Measurements from ENCODE around the gene MUC20. TPM values are rescaled to one million over a fixed set of nuclear protein-coding genes. Genes with fewer than 3 reads are reported as not detected.

Gene MUC20
- total RNA-seq, 6 donors from 2014 or later, result 10.1 to 39.8 (median 15.2) TPM

DNA sequence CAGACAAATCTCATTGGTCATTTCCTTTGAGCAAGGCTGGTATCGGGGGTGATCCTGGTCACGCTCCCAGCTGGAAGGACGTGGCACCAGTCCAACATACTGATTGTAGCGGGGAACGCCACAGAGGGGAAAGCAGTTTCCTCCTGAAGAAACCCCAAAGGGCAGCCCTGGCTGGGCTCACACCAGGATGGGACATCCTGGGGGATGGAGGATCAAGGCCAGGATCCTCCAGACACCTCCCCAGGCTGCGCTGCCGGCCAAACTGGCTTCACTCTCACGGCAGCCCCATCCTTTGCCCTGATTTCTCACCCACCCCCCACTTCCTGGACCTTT is 36.6 kb downstream of the MUC20 start:
- Histone ChIP-seq H3K36me3 (no peaks in the 10 kb centered on the region), H3K9me3 (no peaks in the 10 kb centered on the region), H3K27me3 (peaks cover 0 to 10% (median 2%) of the 10 kb centered on the region in 4 donors), H3K27ac (no peak overlapping the region), H3K4me1 (peaks cover 0 to 23% (median 3%) of the 10 kb centered on the region in 4 donors), H3K4me3 (no peak overlapping the region)
- ATAC-seq (ENCODE audit: low FRiP score in 2 of 2), result no peak
- TF ChIP-seq POLR2A (IDR thresholded peaks at IDR 0.05) (no peak), POLR2AphosphoS5 (IDR thresholded peaks at IDR 0.05) (no peak), EP300 (IDR thresholded peaks at IDR 0.05) (no peak)
- TF ChIP-seq, protein P1, sequence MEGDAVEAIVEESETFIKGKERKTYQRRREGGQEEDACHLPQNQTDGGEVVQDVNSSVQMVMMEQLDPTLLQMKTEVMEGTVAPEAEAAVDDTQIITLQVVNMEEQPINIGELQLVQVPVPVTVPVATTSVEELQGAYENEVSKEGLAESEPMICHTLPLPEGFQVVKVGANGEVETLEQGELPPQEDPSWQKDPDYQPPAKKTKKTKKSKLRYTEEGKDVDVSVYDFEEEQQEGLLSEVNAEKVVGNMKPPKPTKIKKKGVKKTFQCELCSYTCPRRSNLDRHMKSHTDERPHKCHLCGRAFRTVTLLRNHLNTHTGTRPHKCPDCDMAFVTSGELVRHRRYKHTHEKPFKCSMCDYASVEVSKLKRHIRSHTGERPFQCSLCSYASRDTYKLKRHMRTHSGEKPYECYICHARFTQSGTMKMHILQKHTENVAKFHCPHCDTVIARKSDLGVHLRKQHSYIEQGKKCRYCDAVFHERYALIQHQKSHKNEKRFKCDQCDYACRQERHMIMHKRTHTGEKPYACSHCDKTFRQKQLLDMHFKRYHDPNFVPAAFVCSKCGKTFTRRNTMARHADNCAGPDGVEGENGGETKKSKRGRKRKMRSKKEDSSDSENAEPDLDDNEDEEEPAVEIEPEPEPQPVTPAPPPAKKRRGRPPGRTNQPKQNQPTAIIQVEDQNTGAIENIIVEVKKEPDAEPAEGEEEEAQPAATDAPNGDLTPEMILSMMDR (IDR thresholded peaks at IDR 0.05), result no peak
- no peak for DNase-seq
- 18 to 40% methylated on average over 6 to 8 of the region's 8 CpGs for WGBS, 2 donors

DNA sequence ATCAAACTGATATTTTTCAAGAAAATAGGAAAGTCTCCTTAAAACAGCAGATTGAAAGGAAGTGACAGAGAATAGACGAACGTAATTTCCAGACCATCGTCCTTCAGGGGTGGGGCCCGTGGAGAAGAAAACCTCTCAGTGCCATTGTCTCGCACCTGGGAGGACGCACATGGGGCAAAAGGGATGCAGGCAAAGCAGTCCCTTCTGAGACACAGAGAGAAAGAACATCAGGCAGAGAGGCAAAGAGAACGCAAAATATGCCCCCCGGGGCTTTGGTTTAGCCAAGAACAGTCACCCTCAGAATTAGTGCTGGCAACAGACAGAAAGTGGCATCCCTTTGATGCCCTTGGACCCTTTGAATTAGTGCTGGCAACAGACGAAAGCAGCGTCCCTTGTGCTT is 37.0 kb downstream of the MUC20 start:
- H3K27ac ChIP-seq, result no peak overlapping the region
- H3K9me3 ChIP-seq, result no peaks in the 10 kb centered on the region
- peaks cover 0 to 10% (median 2%) of the 10 kb centered on the region in 4 donors for H3K27me3 ChIP-seq
- 47% methylated on average over 10 of the region's 10 CpGs for WGBS, 2 donors
- no peak overlapping the region for H3K4me3 ChIP-seq
- no peak for TF ChIP-seq POLR2AphosphoS5 (IDR thresholded peaks at IDR 0.05)
- no peak for TF ChIP-seq EP300 (IDR thresholded peaks at IDR 0.05)
- TF ChIP-seq, protein P1 (IDR thresholded peaks at IDR 0.05), result no peak
- TF ChIP-seq POLR2A (IDR thresholded peaks at IDR 0.05), result no peak
- no peak for DNase-seq
- H3K4me1 ChIP-seq, result peaks cover 0 to 22% (median 3%) of the 10 kb centered on the region in 4 donors
- H3K36me3 ChIP-seq, result no peaks in the 10 kb centered on the region
- no peak for ATAC-seq (ENCODE audit: low FRiP score in 2 of 2)

DNA sequence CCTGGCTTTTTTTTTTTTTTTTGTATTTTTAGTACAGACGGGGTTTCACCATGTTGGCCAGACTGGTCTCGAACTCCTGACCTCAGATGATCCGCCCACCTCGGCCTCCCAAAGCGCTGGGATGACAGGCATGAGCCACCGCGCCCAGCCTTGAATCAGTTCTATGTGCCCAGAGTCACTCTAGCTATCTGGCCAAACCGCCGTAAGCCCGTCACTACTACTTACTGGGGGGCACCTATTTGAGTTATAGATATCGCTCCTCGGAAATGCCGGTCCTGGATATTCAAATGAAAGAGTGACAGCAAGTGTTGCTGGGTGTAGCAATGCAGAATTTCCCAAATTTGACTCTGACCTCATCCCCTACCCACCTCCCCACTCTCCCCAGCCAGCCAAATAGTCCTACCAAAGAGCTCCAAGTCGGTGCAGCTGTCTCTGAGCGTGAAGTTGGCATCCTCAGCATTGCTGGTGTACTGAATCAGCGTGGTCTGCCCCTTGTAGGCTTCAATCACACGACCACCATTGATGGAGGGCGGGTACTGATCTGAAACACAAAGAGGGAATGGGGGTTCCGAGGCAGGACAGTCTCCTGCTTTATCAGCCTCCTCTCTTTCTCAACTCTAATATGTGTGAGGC is 38.1 kb downstream of the MUC20 start:
- DNase-seq (no peak), ATAC-seq (ENCODE audit: low FRiP score in 2 of 2) (no peak)
- H3K27me3 ChIP-seq, result peaks cover 0 to 10% (median 2%) of the 10 kb centered on the region in 4 donors
- H3K4me1 ChIP-seq, result peaks cover 0 to 17% (median 3%) of the 10 kb centered on the region in 4 donors
- 82 to 85% methylated on average over 19 of the region's 19 CpGs for WGBS, 2 donors
- H3K36me3 ChIP-seq, result no peaks in the 10 kb centered on the region
- no peak overlapping the region for H3K27ac ChIP-seq
- H3K9me3 ChIP-seq, result no peaks in the 10 kb centered on the region
- H3K4me3 ChIP-seq, result no peak overlapping the region
- no peak for TF ChIP-seq POLR2AphosphoS5 (IDR thresholded peaks at IDR 0.05)
- TF ChIP-seq, protein P1 (IDR thresholded peaks at IDR 0.05), result no peak
- no peak for TF ChIP-seq POLR2A (IDR thresholded peaks at IDR 0.05)
- no peak for TF ChIP-seq EP300 (IDR thresholded peaks at IDR 0.05)

- TF ChIP-seq, protein P1 (IDR thresholded peaks at IDR 0.05), result no peak
- TF ChIP-seq EP300 (IDR thresholded peaks at IDR 0.05), result no peak
- TF ChIP-seq POLR2AphosphoS5 (IDR thresholded peaks at IDR 0.05), result peak in 1 of 2 donors; percentile 22
- DNase-seq, result peak in 1 of 2 donors; percentile 79
- Histone ChIP-seq H3K9me3 (no peaks in the 10 kb centered on the region), H3K4me3 (no peak overlapping the region), H3K27ac (peak overlapping the region in 1 of 4 donors; percentile 58), H3K36me3 (no peaks in the 10 kb centered on the region), H3K4me1 (peaks cover 0 to 17% (median 3%) of the 10 kb centered on the region in 4 donors), H3K27me3 (peaks cover 0 to 10% (median 2%) of the 10 kb centered on the region in 4 donors)
- ATAC-seq (ENCODE audit: low FRiP score in 2 of 2), result peak in 1 of 2 donors; percentile 64
- WGBS, 2 donors, result 66 to 67% methylated on average over 23 to 24 of the region's 24 CpGs
These were observed 39.8 kb downstream of the MUC20 start for GRCh38 chr3:195760345-195761122.
